GM19023 (cell line): ENCODE data around the gene MACROD2.
A peak's percentile ranks its signal among the peaks of the same experiment; 100 is the strongest.

ENCODE experiments used
- ATAC-seq: cut with Tn5 transposase; IDR thresholded peaks from one replicate; pipeline ENCODE4 v1.9.1; 2021; ENCODE audit warnings: mild to moderate bottlenecking, moderate library complexity; ENCODE audit not compliant: unreplicated experiment

Gene MACROD2

DNA sequence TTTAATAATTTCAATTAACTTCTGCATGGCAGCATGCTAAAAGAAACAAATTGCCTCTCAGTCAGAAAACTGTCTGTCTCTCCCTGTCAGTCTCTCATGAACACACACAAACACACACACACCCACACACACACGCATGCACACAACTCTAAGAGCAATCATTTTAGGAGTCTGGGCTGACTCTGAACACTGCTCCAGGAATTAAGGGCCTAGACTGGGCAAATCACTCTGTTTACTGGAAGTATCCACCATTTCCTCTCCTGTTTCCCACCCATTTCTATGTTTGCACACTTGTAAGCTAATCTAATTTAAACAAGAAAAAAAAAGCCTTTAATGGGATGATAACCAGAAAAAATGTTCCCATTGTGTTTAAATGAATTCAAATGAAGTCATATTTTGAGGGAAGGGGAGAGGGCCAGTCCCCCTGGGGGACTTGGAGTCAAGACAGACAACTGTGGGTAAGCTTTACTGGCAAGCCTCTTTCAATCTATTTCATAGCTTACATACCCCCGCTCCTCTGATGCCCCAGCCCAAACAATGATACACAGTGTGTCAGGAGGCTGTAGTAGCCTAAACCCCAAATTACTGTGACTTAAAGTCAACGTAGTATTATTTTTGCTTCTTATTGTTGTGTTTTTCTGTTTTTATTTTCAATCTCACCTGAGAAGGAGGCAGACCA is 789.9 kb downstream of the MACROD2 start:
- no peak for ATAC-seq

DNA sequence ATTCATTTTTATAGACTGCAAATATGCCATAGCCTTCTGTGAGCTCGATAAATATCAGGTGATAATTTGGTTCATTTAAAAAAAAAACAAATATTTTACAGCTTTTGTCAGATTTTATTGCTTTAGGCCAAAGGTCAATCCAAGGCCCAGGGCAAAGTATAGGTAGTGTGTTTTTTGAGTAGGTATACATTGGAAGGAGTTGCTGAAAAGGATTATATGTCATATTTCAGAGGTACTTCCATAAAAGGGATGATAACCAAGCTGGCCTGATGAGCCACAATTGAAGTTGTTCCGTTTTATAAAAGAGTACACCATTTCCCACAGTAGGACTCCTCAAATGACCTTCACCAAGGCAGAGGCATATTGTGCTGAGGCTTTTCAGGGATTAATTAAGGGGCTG is 794.9 kb downstream of the MACROD2 start:
- ATAC-seq, result no peak

GRCh38 chr20:14790771-14791620 is 795.7 kb downstream of the MACROD2 start:
- ATAC-seq, result no peak

- ATAC-seq, result no peak
Measured at GRCh38 chr20:14792915-14793314, 797.6 kb downstream of the MACROD2 start.

DNA sequence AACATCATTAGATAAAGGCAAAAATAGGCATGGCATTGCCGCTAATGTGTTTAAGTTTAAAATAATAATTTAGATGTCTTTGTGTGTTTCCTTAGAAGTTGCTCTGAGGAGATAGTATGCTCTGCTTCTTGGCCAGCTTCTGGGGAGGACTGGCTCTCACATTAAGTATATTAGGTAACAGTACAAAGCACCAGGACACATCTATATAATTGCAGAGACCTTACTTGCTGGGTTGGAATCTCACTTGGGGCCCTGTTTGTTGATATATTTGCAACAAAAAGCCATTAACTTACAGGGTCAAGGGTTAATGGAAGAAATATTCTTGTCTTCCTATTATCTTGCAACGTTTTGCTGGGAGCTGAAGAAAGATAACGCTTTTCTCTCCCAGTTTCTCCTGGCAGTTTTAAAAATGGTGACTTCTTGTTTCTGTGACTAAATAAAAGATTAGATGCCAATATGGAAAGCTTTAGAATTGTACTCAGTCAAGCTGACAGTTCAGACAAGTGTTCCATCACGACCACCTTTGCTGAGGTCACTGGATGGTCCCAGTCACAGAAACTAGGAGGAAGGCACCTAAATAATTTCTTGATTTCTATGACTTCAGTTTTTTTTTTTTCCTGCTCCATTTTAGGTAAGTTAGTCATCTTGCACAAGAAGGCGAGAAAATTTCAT is 804.4 kb downstream of the MACROD2 start:
- ATAC-seq, result no peak

- no peak for ATAC-seq
Measured at GRCh38 chr20:14800707-14801425, 805.5 kb downstream of the MACROD2 start.

DNA sequence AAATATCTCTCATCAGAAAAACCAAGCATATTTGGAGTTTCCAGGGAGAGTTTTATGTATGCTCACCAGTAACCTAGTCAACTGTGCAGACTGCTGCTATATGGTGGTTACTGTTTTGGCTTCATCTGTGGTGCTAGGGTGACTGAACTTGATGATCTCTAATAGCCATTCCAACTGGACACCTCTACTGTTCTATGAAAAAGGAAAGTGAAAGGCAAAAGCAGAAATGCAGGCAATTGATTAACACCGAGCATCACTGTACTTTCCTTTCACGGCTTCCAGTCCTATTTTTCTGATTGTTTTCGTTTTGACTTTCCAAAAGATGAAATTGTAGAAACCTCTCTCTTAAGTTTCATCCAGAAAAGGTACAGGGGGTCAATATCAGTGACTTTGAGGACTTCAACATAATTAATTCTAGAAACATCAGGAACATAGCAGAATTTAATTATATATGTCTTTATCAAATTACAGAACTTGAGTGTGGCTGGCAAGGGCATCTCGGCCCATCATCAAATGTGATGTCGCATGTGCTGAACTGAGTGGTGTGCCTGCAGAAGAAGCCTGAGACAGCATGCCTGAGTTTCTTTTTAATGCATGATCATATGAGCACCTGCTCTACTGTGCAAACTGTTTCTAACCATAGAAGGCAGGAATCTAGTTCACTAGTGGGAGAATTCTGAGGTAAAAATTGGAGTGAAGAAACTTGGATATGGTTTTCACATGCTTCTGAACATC is 806.4 kb downstream of the MACROD2 start:
- ATAC-seq, result no peak

DNA sequence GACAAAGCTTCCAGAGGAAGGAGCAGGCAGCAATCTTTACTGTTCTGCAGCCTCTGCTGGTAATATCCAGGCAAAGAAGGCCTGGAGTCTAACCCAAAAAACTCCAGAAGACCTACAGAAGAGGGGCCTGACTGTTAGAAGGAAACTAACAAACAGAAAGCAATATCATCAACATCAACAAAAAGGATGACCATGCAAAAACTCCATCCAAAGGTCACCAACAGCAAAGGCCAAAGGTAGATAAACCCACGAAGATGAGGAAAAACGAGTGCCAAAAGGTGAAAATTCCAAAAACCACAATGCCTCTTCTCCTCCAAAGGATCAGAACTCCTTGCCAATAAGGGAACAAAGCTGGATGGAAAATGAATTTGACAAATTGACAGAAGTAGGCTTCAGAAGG is 811.9 kb downstream of the MACROD2 start:
- no peak for ATAC-seq

DNA sequence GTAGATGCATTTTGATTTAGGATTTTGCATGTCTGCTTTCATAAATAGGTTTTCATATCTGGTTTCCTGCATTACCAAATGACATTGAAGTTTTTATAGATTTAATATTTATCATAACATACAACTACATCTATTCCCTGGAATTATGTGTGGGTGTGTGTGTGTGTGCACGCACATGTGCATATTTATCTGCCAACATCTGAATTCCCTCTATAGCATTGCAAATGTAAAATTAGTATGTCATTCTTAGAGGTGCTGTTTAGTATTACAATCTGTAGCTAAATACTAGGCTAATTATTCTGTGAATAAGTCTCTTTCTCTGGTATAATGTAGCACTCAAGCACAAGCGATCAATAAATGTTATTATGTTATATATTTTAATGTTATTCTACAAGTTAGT is 820.0 kb downstream of the MACROD2 start:
- ATAC-seq, result no peak

DNA sequence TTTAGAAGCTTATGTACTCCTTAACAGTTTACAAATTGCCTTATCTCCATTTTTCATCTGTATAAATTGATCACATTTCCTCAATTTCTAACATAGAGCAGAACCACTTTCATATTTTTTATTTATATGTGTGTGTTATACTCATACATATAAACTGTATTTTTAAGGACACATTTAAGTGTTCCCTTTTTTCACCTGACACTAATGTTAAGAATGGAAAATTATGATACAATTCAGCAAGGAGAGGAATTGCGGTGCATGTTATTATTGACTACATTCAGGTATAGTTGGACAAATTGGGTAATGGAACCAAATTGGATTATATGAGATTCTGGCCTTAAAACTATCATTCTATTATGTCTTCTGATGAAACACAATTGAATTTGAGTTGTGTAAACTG is 821.2 kb downstream of the MACROD2 start:
- ATAC-seq, result no peak

DNA sequence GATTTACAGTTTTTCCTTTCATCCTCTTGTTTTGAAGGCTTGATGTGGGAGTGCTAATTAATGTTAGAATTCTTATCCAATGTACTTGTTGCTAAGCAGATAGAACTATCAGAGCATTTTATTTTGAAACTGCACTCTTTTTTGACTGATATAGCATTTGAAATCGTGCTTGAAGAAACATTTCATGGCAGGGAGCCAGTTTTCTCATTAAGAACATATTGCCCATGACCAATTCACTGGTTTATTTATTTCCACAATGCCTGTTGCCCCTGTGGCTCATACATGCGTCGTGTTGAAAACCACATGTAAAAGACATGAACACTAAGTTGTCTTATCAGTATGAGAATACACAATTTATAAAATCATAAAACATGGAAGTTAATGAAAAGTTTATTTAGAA is 821.8 kb downstream of the MACROD2 start:
- ATAC-seq, result no peak

- no peak for ATAC-seq
Measured at GRCh38 chr20:14820771-14821170, 825.5 kb downstream of the MACROD2 start.

- no peak for ATAC-seq
Measured at GRCh38 chr20:14821251-14821650, 825.9 kb downstream of the MACROD2 start.

DNA sequence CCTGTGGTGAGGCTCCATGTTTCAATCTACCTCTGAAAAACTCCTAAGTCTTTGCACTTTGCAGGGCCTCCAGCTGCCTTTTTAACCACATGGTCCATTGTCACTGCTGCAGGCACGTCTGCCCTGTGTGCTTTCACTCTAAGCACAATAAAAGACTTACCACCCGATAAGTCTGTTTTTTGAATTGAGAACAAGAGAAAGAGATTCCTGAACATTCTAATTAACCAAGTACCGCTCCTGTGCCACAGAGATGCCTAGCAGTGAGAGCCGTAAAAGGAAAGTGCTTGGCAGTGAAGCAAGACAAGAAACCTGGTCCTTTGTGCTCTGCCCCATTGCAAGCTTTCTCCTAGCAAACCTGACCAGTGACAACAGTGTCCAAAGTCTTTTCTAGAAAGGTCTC is 829.7 kb downstream of the MACROD2 start:
- no peak for ATAC-seq

DNA sequence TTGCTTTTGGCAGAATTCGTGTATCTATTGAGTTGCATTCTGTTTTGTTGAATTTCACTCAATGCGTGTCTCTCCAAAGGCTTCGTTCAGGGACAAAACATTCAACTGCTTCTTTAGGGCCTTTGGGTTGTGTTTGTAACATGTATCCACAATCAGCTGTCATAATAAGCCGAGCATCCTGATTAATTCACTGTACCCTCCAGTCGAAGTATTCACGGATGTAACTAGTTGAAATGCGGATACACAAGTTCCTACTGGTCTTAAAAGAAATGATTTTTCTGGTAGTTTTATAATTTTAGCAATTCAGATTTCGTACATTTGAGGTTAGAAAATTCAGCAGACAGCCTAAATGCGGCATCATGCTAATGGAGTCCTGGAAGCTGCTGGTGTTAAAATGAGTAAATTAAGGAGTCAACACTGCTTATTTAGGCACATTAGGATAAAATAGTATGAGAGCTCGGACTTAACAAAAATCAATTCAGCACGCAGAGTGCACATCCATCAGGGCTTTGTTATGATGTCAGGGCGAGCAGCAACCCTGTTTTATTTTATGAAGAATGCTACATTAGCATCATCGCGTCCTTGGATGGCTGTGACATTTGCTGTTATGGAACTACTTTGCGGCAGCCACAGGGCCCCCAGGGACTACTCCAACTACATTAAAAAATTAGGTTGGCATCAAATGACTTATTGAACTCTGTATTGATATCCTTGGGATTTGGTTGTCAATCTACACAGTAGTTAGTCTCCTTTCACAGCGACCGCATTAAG is 831.4 kb downstream of the MACROD2 start:
- no peak for ATAC-seq

DNA sequence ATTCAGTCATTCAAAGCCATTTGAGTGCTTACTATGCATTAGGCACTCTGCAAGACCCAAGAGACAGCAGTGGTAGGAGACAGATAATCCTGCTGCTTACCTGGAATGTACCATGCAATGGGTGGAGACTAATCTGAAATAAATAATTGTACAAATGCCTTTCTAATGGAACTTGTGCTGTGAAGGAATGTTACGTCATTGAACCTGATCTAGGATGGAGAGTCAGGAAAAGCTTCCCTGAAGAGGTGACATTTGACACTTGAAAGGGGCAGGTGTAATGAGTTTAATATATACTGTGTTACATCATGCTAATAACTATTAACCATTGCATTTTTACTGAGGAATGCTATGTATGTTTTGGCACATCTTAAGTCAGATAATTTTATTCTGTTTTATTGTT is 833.1 kb downstream of the MACROD2 start:
- no peak for ATAC-seq

DNA sequence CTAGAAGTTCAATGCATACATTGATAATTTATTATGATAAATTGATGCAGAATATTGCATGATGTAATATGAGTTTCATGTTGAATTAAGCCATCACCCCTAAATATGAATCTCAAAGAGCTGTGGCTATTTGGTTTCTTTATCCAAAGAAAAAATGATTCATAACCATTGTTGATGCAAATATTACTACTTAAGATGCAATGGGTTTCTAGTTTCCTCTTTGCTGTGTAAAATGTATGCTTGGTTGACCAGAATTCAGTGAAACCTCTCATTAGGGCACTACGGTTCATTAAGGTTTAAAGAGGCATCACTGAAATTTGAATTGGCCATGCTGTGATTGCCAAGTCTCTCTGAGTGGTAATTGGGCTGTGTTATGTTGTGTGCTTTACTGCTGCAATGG is 834.6 kb downstream of the MACROD2 start:
- ATAC-seq, result peak; percentile 41

- peak; percentile 62 for ATAC-seq
Measured at GRCh38 chr20:14830466-14830865, 835.1 kb downstream of the MACROD2 start.

GRCh38 chr20:14830899-14831298 is 835.6 kb downstream of the MACROD2 start:
- ATAC-seq, result peak; percentile 11

- peak; percentile 67 for ATAC-seq
Measured at GRCh38 chr20:14832630-14833029, 837.3 kb downstream of the MACROD2 start.
